ENCODE results near the gene ACIN1. TPM values are rescaled to one million over a fixed set of nuclear protein-coding genes. Genes with fewer than 3 reads are reported as not detected.

Gene ACIN1
- polyA plus RNA-seq, 4 donors = 214 to 342 (median 239) TPM

DNA sequence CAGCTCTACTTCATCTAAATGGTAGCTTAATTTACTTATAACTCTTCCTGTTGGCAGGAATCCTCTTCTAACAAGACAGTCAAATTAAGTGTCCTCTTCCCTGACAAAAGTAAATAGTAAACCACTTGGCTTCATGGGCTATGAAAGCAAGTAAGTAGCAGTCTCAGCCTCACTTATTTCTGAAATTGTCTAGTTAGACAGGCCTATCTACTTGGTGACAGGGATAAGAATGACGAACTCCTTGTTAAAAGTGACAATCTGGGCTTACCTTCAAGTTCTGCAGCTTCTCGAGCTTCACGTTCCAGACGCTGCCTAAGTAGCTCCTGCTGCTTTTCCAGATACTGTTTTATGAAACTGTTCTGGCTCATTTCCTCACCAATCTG lies 4.7 kb downstream of the ACIN1 start:
- DNase-seq (ENCODE audit: low read depth in 4 of 4, low spot score in 3 of 4) = no peak

- no peak for DNase-seq (ENCODE audit: low read depth in 4 of 4, low spot score in 3 of 4)
These were observed 5.3 kb downstream of the ACIN1 start for GRCh38 chr14:23089498-23090253.

- no peak for DNase-seq (ENCODE audit: low read depth in 4 of 4, low spot score in 3 of 4)
These were observed 8.4 kb downstream of the ACIN1 start for GRCh38 chr14:23086565-23086964.

DNA sequence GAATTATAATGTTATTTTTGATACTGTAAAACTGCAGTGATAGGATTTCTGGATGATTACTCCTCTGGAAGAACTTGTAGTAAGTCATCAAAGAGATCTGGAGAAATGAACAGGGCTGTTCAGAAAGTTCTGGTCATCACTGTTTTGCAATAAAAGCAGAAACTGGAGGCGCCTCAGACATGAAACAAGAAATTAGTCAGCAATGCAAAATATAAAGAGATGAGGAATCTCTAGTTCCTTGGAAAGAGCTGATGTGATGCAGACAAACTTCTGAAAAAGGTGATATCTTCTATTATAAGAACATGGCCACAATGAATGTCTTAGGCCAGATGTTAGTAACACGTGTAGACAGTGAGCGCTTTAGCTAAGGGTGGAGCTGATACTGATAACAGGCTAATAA lies 9.5 kb downstream of the ACIN1 start:
- DNase-seq (ENCODE audit: low read depth in 4 of 4, low spot score in 3 of 4) = no peak

DNA sequence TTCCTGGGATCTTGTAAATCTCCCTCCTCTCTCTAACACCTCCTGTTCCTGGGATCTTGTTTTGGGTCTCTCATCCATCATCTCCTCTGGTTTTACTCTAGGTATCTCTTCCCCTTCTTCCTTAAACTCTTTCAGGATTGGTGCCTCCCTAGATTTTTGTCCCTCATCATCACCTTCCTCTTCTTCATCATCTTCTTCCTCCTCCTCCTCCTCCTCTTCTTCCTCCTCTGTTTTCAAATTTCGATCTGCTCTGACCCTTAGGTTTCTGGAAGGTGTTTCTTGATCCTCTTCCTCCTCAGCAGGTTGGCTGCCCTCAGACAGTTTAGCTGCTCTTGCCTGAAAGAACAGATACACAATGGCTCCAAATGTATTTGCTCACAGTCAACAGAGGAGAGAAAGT lies 14.5 kb downstream of the ACIN1 start:
- no peak for DNase-seq (ENCODE audit: low read depth in 4 of 4, low spot score in 3 of 4)

GRCh38 chr14:23079716-23080115 lies 15.2 kb downstream of the ACIN1 start:
- no peak for DNase-seq (ENCODE audit: low read depth in 4 of 4, low spot score in 3 of 4)

DNA sequence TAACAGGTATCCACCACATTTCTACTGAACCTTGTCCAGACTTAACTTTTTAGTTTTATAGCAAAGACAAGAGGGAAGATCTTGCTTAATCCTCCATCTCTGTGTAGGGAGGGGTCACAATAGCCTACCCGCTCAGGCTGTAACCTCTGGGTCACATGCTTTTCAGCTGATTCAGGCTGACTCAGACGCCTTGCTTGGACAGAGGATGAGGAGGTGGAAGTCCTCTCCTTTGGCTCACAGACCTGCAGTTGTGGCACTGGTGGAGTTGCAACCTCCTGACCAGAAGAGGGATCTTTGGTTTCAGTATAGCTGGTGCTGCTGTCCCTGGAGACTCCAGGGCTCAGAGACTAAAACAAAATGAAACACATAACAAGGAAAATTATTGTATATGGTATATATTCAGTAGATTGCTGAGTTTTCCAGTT lies 16.2 kb downstream of the ACIN1 start:
- DNase-seq (ENCODE audit: low read depth in 4 of 4, low spot score in 3 of 4) = no peak

- no peak for DNase-seq (ENCODE audit: low read depth in 4 of 4, low spot score in 3 of 4)
These were observed 17.0 kb downstream of the ACIN1 start for GRCh38 chr14:23077962-23078361.

DNA sequence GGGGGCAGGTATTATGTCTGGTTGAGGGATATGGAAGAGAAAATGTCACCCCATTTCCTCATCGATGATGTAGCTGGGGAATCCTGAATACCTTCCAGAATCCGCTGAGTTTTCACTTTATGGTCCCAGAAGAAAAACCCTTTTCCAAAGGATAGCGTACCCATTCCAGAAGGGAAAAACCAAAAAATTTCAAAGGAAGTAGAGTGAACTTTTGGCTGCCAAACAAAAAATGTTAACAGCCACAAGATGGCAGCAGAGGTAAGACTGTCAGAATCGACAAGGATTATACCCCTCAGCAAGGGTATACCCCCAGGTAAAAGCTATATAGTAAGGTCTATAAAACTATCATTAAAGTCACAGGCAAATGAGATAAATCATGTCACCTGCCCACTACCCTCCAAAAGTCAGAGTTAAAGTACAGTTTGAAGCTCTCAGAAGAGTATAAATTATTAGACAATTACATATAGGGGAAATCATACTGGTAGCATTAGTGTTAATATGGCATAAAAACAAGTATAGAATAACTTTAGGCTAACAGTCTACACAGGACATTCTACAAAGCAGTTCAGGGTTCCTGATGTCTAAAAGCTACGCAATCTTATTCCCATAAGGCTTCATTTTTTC lies 18.0 kb downstream of the ACIN1 start:
- DNase-seq (ENCODE audit: low read depth in 4 of 4, low spot score in 3 of 4) = no peak

- DNase-seq (ENCODE audit: low read depth in 4 of 4, low spot score in 3 of 4) = no peak
These were observed 20.0 kb downstream of the ACIN1 start for GRCh38 chr14:23074906-23075305.

DNA sequence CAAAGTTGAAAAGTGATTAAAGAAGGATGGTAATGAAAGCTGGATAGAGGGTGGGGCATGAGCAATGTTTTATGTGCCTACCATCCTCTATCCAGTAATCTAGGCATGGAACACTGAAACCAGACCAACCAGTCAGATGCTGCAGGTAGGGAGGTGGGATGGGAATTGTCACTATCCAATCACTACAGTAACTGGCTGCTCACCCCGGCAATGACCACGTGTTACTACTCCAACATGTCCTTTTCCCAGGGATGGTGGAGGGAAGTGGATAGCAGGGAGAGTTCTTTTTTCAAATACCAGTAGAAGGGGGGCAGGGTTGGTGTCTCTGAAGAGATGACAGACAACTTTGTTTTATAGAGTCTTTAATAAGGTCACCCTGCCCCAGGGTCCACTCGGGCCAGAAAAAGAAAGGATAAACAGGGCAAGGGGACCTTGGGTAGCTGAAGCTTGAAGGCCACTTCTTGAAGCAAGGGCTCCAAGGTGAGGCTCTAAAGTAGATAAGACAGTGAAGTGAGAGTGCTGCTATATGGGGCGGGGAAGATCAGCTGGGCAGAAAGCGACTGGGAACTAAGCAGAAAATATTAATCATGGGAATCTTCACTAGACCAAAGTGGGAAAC lies 22.9 kb downstream of the ACIN1 start:
- no peak for DNase-seq (ENCODE audit: low read depth in 4 of 4, low spot score in 3 of 4)

- peak in 3 of 4 donors; percentile 71 to 89 (median 77) for DNase-seq (ENCODE audit: low read depth in 4 of 4, low spot score in 3 of 4)
These were observed 23.6 kb downstream of the ACIN1 start for GRCh38 chr14:23071244-23071920.

DNA sequence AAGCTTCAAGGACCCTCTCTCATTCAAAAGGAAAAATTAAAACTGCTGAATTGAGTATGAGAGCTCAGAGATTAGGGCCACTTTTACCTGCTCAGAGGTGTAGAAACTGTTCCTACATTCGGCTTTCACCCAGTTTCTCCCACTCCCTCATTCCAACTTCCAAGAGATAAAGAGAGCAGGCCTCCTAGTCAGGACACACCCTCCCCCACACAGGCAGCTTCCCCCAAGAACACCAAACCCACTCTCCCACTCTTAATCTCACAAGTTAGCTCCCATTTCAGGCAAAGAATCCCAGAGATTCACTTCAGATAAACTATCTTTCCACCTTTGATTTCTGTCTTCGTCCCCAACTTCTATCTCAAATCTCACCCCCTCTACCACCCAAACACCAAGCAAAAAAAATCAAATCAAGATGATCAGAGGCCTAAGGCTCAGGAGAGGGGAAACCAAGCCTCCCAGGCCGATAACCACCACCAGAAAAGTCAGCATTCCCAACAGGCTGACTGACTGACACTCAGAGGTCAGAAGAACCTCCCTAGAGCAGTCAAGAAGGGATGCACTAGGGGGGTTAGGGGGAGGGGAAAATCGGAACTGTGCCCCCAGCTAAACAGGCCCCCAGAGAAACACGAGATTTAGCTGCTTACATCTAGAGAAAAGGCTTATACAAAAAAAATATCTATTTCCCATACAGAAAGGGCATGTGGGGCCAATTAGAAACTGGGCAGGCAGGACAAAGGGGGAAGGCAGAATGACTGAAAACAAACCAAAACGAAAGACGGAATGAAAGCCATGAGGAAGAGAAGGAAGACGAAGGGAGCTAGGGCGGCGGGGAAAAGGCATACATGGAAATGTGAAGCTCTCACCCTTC lies 24.4 kb downstream of the ACIN1 start:
- DNase-seq (ENCODE audit: low read depth in 4 of 4, low spot score in 3 of 4) = no peak

DNA sequence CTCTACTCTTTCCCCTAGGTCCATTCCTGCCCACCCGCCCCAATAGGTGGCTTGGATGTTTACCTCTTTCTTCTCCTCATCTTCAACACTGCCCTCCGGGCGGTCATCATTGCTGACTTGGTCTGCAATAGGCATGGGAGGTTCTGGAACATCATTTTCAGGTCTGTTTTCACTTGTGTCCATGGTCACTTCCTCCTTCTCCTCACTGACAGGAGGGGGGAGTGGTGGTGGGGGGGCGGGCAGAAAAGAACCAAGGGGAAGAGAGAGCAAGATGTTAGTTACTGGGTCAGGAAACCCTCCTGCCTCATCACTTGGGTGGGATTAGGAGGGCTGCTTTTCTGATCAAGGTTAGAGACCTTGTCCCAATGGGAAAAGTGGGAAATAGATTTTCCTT lies 25.5 kb downstream of the ACIN1 start:
- no peak for DNase-seq (ENCODE audit: low read depth in 4 of 4, low spot score in 3 of 4)

DNA sequence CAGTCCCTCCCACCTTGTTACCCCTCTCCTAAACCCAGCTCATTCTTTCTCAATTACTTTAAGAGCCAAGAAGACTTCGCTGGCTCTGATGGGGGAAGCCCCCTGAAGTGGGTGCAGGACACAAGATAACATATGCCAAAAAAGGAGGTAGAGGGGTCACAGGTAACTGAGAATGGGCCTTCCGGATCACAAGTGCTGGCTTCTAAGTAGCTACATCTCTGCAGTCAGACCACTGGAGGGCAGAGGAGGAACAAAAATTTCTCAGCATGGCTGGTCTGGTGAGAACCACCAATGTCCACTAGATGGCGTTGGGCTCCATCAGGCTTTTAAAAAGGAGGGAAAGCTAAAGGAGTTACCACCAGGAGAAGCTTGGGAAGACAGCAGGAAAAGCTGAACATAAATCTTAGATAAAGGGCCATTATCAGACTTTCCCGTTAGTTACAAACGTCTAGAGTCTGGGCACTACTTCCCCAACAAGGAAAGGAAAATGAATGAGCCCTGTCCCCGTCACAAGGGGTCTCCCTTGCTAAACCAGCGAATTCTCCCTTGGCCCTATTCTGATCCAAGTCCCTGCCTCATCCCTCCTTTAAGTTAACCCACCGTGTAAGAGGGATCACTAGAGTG lies 26.0 kb downstream of the ACIN1 start:
- peak in 3 of 4 donors; percentile 82 to 88 (median 84) for DNase-seq (ENCODE audit: low read depth in 4 of 4, low spot score in 3 of 4)

- no peak for DNase-seq (ENCODE audit: low read depth in 4 of 4, low spot score in 3 of 4)
These were observed 26.8 kb downstream of the ACIN1 start for GRCh38 chr14:23067847-23068788.

DNA sequence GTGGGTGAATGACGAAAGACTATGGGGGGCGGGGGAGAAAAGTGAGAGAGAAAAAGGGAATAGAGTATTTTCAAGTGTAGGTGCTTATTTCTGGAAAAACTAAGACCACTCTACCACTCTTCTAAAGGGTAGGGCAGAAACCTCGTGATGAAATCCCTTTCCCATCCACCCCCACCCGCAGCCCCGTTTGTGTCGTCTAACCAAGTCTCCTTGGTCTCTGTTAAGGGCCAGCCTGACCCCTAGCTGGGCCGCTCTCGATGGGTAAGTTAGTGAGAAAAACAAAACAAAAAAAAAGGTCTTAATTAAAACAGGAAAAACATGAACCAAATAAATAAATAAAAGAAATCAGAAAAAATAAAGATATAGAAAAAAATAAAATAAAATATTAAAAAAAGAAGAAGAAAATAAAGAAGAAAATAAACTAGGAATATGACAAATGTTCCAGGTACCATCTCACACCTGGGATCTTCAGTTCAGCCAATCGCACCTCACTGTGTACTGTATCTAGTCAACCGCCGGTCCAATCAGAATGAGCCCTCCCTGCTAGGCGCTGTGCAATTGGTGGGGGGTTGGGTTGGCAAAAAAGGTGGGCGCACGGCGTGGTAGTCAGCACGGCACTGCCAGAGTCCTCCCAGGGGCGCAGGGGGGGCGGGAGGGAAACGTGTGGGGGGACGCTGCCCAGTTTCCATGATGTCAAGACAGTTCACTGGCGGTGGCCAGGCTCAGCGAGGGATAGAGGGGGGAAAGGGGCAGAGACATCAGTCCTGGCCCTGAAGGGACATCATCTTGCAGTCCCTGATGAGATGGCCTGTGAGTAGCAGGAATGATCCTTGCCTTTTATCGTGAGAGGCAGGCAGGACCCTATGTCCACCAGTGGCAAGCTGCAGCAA lies 27.8 kb downstream of the ACIN1 start:
- no peak for DNase-seq (ENCODE audit: low read depth in 4 of 4, low spot score in 3 of 4)

- no peak for DNase-seq (ENCODE audit: low read depth in 4 of 4, low spot score in 3 of 4)
These were observed 28.6 kb downstream of the ACIN1 start for GRCh38 chr14:23066368-23066767.

Measured in left renal pelvis (tissue), 4 donors.